GM12872 (cell line): ENCODE data around the gene RAP1GAP.
A peak's percentile ranks its signal among the peaks of the same experiment; 100 is the strongest.

ENCODE experiments used
- TF ChIP-seq, protein P1 (sequence below): IDR thresholded peaks from 3 replicates; pipeline ENCODE4 v1.5.1; 2011; ENCODE audit warnings: low read depth, mild to moderate bottlenecking, low read length, moderate library complexity; ENCODE audit not compliant: insufficient read depth

The RAP1GAP gene

DNA sequence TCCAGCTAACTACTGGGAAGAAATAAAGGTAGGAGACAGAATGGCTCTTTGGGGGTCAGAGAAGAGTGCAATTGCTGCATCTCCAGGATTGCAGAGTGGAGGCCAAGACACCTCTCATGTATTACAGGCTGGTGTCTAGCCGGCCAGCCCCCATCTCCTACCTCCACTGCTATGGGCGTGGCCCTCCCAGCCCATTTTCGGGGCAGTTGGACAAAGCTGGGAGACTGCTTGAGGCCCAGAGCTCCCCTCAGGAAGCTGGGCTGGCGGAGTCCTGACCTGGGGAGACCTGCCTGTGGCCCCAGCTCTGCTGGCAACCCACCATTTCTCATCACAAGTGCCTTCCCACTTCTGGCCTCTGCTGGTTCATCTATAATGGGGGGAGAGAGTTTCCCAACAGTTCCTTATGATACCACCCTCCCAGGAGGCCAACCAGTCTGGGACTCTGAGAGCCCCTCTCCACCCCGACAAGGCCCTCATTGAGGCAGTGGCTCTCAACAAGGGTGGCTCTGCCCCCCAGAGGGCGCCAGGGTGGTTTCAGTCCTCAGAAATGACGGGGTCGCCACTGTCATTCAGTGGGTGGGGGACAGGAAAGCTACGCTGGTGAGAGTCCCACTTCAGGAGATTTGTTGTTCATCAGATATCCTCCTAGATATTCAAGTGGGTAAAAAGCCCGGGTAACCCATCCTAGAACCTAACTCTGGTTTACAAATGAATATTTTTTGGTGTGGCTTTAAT is 11.5 kb downstream of the RAP1GAP start:
- TF ChIP-seq, protein P1, sequence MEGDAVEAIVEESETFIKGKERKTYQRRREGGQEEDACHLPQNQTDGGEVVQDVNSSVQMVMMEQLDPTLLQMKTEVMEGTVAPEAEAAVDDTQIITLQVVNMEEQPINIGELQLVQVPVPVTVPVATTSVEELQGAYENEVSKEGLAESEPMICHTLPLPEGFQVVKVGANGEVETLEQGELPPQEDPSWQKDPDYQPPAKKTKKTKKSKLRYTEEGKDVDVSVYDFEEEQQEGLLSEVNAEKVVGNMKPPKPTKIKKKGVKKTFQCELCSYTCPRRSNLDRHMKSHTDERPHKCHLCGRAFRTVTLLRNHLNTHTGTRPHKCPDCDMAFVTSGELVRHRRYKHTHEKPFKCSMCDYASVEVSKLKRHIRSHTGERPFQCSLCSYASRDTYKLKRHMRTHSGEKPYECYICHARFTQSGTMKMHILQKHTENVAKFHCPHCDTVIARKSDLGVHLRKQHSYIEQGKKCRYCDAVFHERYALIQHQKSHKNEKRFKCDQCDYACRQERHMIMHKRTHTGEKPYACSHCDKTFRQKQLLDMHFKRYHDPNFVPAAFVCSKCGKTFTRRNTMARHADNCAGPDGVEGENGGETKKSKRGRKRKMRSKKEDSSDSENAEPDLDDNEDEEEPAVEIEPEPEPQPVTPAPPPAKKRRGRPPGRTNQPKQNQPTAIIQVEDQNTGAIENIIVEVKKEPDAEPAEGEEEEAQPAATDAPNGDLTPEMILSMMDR: 0 out of 3 replicates have a peak, but pooled peaks have one; percentile 10

DNA sequence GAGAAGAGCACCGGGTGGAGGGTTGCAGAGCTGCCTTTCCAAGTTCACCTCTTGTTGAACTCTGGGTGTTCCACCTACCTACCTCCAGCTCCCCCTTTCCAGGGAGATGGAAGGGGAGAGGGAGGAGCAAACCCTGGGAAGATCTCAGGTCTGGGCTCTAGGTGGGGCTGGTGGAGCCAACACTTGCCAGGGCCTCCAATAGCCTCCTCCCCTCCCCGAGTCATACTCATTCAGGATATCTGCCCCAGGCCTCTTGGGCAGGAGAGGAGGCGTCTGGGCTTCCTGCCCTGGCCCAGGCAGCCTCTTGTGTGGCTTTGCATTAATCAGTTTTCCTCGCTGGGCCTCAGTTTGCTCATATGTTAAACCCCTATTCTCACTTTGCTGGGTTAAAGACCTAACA is 13.4 kb downstream of the RAP1GAP start:
- TF ChIP-seq, protein P1: no peak

DNA sequence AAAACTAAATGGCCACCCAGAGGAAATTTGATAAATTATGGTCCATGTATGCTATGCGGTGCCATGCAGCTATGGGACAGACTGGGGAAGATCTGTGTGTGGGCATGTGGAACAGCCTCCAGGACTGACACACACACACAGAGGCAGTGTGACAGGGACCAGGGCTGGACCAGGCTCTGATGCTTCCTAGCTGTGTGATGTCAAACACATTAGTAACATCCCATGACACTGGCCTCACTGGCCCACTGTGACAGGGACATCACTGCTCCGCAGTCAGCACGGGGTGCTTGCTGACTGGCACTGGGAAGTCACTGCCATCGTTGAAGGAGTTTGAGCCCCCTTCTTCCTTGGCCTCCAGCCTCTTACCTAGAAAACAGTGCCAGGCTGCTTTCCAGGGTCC is 13.9 kb downstream of the RAP1GAP start:
- TF ChIP-seq, protein P1: no peak

DNA sequence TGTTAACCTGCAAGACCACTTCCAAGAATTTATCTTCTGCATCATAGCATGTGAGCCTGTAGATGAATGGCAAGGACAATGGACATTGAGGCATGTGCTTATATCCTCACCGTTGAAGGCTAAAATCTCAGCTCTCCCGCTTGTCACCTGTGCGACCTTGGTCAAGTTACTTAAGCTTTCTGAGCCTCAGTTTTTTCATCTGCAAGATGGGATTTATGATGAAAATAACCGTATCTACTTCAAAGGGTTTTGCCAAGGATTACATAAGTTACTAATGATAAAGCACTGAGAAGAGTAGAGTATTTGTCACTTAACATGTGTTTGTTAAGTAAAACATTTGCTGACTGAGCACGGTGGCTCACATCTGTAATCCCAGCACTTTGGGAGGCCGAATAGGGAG is 14.9 kb downstream of the RAP1GAP start:
- TF ChIP-seq, protein P1: no peak

DNA sequence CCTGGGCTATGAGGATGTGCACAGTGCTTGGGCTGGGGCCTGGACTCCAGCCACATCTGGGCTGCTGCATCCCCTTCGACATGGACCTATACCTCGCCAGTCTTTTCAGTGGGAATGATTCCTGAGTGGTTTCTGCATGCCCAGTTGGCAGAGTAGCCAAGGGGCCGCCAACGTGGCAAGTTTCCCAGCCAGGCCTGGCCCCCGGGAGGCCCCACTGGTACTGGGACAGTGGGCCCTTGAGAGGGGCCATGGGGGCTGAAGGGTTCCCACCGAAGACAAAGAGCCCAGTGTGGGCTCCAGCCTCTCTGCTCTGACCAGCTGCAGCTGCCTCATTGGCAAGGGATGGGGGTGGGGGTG is 15.4 kb downstream of the RAP1GAP start:
- TF ChIP-seq, protein P1: no peak

DNA sequence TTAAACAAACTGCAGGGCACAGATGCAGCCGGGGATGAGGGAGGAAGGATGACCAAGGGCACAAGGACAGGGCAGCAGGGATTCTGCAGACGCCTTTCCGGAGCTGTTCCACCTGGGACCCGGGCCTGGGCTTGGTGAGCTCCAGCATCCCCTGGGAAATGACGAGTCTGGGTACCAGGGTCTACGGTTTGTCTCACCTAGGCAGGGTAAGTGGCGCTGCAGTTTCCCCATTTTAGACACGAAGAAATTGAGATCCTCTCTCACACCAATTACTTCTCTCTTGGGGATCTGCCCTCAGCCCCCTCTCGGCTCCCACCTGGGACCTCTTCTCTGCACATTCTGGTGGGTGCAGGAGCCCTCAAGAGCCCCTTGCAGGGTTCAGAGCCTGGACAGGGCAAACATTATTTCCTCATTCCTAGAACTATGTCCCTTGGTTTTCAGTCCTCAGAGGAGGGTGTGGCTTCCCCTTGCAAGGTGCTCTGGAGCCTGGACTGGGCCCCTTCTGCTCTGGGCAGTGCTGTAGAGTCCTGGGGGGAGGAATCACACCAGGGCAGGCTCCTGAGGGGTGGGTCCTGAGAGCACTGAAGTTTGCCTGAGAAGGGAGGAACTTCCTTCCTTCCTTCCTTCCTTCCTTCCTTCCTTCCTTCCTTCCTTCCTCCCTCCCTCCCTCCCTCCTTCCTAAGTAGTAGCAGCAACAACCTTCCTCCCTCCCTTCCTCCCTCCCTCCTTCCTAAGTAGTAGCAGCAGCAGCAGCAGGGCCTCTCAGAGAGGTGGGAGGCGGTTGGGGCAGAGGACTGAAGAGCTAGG is 16.0 kb downstream of the RAP1GAP start:
- TF ChIP-seq, protein P1: no peak

DNA sequence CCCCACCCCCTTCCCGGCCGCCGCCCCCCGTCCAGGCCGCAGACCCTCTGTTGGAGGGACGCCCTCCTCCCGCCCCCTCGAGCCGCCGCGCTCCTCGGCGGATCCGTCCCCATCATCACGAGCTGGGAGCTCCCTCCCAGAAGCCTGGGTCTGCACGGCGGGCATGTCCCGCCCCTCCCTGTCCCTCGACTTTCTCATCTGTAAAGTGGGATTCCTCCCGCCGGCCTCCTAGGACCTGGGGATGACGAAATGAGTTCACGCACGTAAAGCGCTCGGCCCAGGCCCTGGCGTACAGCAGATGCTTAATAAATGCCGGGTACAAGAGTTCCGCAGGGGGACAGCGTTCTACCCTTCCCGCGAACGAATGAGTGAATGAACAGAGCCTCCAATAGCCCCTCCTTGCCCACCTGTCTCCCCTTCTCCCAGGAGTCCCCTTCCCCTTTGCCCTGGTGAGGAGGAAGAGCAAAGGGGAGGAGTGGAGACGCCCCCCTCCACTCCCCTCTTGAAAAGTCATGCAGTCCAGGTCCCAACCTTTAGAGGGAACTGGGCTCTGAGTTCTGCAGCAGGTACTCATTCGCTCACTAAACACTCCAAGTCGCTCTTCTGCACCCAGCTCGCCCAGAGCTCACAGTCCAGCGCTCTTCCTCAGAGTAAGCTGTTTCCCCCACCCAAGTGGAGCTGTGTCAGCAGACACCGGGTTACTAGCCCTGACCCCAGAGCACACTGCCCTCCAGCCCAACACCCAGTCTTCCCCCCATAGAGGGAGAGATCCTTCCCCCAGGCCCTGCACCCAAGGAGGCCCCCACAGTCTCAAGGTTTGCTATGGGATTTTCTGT is 16.8 kb downstream of the RAP1GAP start:
- TF ChIP-seq, protein P1: no peak
